ENCODE results near the gene TFCP2L1. TPM values are rescaled to one million over a fixed set of nuclear protein-coding genes. Genes with fewer than 3 reads are reported as not detected.

Gene TFCP2L1
- total RNA-seq, 2 experiments from 2014 or later, result 0.24 to 0.29 TPM

DNA sequence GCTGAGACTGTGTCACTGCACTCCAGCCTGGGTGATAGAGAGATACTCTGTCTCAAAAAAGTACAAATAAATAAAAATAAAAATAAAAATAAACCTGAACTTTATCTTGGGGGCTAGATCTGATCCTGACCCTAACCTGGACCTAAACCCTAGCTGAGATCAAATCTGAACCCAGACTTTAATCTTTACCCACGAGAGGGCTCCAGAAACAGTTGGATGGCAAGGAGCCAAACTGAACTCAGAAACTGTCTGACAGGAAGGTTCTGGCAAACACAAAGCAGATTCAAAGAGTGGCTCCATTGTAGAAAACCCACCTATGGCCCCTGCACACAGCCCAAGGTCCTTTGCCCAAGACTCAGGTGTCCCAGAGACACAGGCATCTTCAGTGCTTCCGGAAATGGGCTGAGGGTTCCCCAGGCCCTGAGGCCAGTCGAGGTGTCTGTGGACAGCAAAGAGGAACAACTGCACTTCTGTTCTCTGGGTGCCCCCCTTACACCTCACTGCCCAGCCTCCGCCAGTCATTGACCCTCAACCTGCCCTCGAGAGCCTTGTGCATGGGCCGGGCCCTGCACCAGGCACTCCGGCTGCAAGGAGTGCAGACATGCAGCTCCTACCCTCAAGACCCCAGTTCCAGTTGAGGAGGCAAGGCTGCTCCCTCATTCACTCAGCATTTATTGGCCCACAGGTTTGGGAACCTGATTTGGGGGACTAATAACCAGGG lies 95.2 kb downstream of the TFCP2L1 start:
- Mint-ChIP-seq H3K27ac (no peak overlapping the region), H3K9me3 (no peaks in the 10 kb centered on the region), H3K4me3 (no peak overlapping the region), H3K27me3 (no peaks in the 10 kb centered on the region), H3K36me3 (no peaks in the 10 kb centered on the region), H3K4me1 (ENCODE audit: low read depth) (no peaks in the 10 kb centered on the region)
- DNase-seq, result no peak
- ChIA-PET POLR2A (no interaction called here), CTCF (no interaction called here)
- intact Hi-C loops (cut with micrococcal nuclease), result no loop called here

DNA sequence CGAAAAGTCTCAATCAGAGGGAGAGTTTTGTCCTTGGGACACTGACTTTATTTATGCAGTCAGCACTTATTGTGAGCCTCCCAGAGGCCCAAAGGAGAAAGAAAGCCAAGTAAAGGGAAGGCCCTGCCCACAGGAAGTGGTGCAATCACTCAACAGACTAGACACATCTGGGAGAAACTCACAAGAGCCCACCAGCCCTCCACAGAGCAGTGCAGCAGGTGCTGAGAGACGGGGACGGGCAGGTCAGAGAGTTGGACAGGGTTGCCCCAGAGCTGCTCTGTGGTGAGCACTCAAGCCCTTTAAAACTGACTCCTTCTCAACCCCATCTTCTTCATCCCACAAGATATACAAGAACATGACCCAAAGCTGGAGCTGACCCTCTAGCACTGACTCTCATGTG lies 96.0 kb downstream of the TFCP2L1 start:
- DNase-seq, result no peak
- no peak overlapping the region for H3K4me3 Mint-ChIP-seq
- no peak overlapping the region for H3K27ac Mint-ChIP-seq
- H3K27me3 Mint-ChIP-seq, result no peaks in the 10 kb centered on the region
- H3K36me3 Mint-ChIP-seq, result no peaks in the 10 kb centered on the region
- no peaks in the 10 kb centered on the region for H3K4me1 Mint-ChIP-seq (ENCODE audit: low read depth)
- ChIA-PET CTCF (no interaction called here), POLR2A (no interaction called here)
- H3K9me3 Mint-ChIP-seq, result no peaks in the 10 kb centered on the region
- intact Hi-C loops (cut with micrococcal nuclease), result no loop called here

DNA sequence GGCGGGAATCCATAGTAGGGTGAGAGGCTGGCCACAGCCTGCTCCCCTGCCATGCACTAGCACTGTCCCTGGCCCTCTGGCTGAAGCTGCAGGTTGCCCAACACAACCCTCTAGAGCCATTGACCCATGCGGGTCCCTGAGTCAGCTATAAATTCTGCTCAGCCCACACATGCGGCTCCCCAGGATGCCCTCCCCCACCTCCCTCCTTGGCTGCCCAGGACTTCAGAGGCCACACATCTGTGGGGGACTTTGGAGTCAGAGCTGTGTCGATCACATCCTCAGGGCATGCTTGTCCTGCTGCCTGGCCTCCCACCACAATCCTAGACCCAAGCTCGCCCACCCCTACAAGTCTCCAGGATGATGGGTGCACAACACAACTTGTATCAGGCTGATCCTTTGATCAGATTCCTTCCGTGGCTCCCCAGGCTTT lies 97.0 kb downstream of the TFCP2L1 start:
- ChIA-PET CTCF (no interaction called here), POLR2A (no interaction called here)
- Mint-ChIP-seq H3K4me1 (ENCODE audit: low read depth) (no peaks in the 10 kb centered on the region), H3K27ac (no peak overlapping the region), H3K9me3 (no peaks in the 10 kb centered on the region), H3K36me3 (no peaks in the 10 kb centered on the region), H3K4me3 (no peak overlapping the region), H3K27me3 (no peaks in the 10 kb centered on the region)
- intact Hi-C loops (cut with micrococcal nuclease), result no loop called here
- DNase-seq, result no peak

DNA sequence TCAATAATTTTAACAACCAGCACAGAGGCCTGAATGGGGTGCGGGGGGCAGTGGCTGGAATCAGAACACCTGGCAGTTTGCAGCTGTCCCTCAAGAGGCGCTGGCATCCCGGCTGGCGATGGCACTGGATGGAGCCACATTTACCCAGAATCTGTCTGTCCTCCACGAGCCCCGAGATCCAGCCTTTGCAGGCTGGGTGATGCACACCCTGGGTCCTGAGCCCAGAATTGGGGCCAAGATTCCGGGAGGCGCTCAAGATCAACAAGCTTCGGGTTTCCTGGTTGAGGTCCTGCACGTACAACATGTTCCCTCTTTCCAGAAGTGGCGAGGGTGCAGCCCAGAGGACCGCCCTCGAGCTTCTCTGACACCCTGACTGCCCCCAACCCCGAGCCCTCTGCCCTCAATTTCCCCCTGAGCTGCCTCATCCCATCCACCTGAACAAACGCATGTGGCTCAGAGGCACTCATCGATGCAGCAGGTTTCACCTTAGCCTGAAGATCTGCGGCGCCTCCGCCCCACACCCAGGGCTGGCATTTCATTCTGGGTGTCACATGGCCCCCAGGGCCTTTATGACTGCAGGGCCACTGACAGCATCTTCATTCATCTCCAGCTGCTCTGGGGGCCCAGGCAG lies 97.5 kb downstream of the TFCP2L1 start:
- H3K4me1 Mint-ChIP-seq (ENCODE audit: low read depth), result no peaks in the 10 kb centered on the region
- no peaks in the 10 kb centered on the region for H3K36me3 Mint-ChIP-seq
- POLR2A ChIA-PET, result no interaction called here
- CTCF ChIA-PET, result no interaction called here
- no peaks in the 10 kb centered on the region for H3K9me3 Mint-ChIP-seq
- intact Hi-C loops (cut with micrococcal nuclease), result no loop called here
- H3K4me3 Mint-ChIP-seq, result no peak overlapping the region
- DNase-seq, result no peak
- no peak overlapping the region for H3K27ac Mint-ChIP-seq
- no peaks in the 10 kb centered on the region for H3K27me3 Mint-ChIP-seq

DNA sequence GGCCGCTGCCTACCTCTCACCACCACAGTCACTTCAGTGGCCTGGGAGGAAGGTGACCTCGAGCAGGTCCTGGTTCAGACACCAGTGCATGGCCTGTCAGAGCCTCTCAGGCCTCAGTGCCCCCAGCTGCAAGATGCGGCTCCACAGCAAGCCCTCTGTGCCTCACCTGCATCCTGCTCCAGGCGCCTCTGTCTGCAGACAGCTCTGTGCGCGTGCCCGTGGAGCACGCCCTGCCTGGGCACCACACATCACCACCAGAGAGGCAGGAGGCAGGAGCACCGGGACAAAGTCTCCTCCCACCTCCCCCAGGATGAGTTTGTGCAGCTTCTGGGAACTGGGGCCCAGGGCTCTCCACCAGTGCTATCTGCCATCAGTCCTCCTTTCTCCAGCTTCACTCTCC lies 98.7 kb downstream of the TFCP2L1 start:
- intact Hi-C loops (cut with micrococcal nuclease), result no loop called here
- Mint-ChIP-seq H3K27me3 (no peaks in the 10 kb centered on the region), H3K4me1 (ENCODE audit: low read depth) (no peaks in the 10 kb centered on the region), H3K36me3 (no peaks in the 10 kb centered on the region), H3K27ac (no peak overlapping the region), H3K4me3 (no peak overlapping the region), H3K9me3 (no peaks in the 10 kb centered on the region)
- CTCF ChIA-PET, result no interaction called here
- DNase-seq, result no peak
- POLR2A ChIA-PET, result no interaction called here

DNA sequence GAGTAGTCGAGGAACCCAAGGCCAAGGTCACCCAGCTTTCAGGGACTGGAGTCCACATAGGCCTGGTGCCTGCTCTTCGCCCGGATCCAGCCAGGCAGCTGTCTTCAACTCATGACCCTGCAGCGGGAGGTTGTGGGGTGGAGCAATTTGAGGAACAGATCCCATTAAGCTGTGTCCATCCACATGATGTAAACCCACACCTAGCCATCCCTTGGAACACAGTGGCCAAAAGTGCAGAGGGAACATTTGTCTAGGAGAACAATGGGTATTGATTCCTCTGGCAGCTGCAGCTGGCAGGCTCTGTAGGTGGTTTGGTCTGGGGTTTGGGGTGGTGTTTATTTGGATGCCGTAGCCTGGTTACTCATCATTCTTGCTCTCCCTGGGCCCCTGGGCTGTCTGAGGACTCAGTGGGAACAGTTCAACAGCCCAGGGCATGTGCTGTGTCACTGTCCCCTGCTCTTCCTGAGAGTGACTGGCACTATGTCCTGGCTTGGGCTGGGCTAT lies 99.4 kb downstream of the TFCP2L1 start:
- Mint-ChIP-seq H3K4me3 (no peak overlapping the region), H3K4me1 (ENCODE audit: low read depth) (no peaks in the 10 kb centered on the region), H3K27me3 (no peaks in the 10 kb centered on the region), H3K36me3 (no peaks in the 10 kb centered on the region), H3K27ac (no peak overlapping the region), H3K9me3 (no peaks in the 10 kb centered on the region)
- CTCF ChIA-PET, result no interaction called here
- no peak for DNase-seq
- POLR2A ChIA-PET, result no interaction called here
- intact Hi-C loops (cut with micrococcal nuclease), result no loop called here

DNA sequence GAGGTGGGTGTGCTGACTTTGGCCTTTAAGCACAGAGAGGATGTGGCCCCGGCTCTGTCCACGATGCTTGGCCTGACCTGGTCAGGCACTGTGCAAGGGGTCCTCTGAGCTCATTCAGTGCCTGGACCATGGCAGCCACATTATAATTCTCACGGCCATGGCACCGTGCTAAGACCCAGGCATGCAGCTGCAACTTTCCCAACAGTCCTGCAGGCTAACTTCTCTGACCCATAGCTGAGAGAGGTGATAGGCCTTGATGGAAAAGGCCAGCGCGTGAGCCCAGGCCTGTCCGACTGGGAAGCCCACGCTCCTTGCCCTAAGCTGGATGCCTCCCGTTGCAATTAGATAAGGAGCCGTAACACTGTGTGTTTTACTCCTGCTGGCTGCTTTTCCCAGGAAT lies 99.9 kb downstream of the TFCP2L1 start:
- CTCF ChIA-PET, result no interaction called here
- Mint-ChIP-seq H3K27me3 (no peaks in the 10 kb centered on the region), H3K4me1 (ENCODE audit: low read depth) (no peaks in the 10 kb centered on the region)

DNA sequence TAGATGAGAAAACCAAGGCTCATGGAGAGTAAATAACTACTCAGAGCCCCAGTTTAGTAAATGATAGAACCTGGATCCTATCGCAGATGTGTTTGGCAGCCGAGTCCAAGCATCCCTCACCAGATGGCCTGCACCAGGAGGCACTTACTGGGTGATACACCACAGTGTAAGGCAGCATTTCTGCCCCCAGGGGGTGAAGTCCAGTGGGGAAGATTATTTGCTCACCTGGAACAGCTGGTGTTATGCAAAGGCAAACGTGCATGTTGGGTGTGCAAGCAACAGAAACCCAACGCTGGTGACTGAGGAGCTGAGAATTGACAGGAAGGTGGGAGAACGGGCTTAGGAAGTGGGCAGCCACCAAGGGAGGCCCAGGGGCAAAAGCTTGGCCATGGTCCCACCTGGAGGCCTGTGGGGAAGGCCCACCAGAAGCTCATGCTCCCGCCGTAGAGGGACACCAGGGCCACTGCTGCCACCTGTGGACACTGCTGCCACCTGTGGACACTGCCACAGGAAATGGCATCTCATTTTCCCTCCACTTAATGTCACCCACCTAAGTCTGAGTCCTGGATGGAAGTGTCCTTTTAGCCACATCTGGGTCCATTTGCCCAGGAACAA lies 100.6 kb downstream of the TFCP2L1 start:
- Mint-ChIP-seq H3K27me3 (no peaks in the 10 kb centered on the region), H3K4me1 (ENCODE audit: low read depth) (no peaks in the 10 kb centered on the region), H3K9me3 (no peaks in the 10 kb centered on the region), H3K36me3 (no peaks in the 10 kb centered on the region), H3K27ac (no peak overlapping the region), H3K4me3 (no peak overlapping the region)
- DNase-seq, result no peak
- intact Hi-C loops (cut with micrococcal nuclease), result no loop called here
- ChIA-PET CTCF (no interaction called here), POLR2A (no interaction called here)

More for the DNA sequence above, 99.9 kb downstream of the TFCP2L1 start:
- no peak for DNase-seq
- intact Hi-C loops (cut with micrococcal nuclease), result no loop called here
- Mint-ChIP-seq H3K9me3 (no peaks in the 10 kb centered on the region), H3K36me3 (no peaks in the 10 kb centered on the region), H3K27ac (no peak overlapping the region), H3K4me3 (no peak overlapping the region)
- POLR2A ChIA-PET, result no interaction called here

DNA sequence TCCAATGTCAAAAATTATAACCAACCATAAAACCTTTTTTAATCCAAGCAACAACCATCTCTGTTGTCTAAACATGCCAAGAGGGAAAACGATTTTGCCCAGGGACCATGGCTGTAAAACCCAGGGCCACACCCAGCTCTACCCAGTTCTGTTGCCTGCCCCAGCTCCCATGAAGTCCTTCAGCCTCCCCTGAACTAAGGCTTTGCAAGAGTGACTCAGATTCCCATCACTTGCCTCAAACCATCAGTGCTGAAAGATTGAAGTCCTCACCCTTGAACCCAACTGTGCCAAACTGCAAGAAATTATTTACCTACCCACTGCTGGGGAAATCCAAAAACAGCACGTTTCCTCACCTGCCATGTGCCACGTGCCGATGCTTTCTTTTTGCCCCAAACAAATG lies 102.5 kb downstream of the TFCP2L1 start:
- no peak overlapping the region for H3K27ac Mint-ChIP-seq
- no peak overlapping the region for H3K4me3 Mint-ChIP-seq
- H3K36me3 Mint-ChIP-seq, result no peaks in the 10 kb centered on the region
- ChIA-PET POLR2A (no interaction called here), CTCF (no interaction called here)
- H3K27me3 Mint-ChIP-seq, result no peaks in the 10 kb centered on the region
- no peaks in the 10 kb centered on the region for H3K4me1 Mint-ChIP-seq (ENCODE audit: low read depth)
- intact Hi-C loops (cut with micrococcal nuclease), result no loop called here
- no peaks in the 10 kb centered on the region for H3K9me3 Mint-ChIP-seq
- no peak for DNase-seq

DNA sequence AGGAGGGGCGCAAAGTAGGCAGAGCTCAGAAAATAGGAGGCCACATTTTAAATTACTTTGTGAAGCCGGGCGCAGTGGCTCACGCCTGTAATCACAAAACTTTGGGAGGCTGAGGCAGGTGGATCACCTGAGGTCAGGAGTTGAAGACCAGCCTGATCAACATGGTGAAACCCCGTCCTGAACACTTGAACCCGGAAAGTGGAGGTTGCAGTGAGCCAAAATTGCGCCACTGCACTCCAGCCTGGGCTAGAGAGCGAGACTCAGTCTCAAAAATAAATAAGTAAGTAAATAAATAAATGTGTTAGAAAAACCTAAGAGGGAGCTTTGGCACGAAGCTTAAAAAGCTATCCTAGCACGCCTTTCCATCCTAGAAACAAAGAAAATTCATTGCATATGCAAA lies 105.5 kb downstream of the TFCP2L1 start:
- Mint-ChIP-seq H3K4me1 (ENCODE audit: low read depth) (no peaks in the 10 kb centered on the region), H3K36me3 (no peaks in the 10 kb centered on the region), H3K4me3 (no peak overlapping the region), H3K27ac (no peak overlapping the region), H3K27me3 (peaks cover 3% of the 10 kb centered on the region), H3K9me3 (no peaks in the 10 kb centered on the region)
- ChIA-PET POLR2A (no interaction called here), CTCF (no interaction called here)
- DNase-seq, result no peak
- intact Hi-C loops (cut with micrococcal nuclease), result no loop called here

DNA sequence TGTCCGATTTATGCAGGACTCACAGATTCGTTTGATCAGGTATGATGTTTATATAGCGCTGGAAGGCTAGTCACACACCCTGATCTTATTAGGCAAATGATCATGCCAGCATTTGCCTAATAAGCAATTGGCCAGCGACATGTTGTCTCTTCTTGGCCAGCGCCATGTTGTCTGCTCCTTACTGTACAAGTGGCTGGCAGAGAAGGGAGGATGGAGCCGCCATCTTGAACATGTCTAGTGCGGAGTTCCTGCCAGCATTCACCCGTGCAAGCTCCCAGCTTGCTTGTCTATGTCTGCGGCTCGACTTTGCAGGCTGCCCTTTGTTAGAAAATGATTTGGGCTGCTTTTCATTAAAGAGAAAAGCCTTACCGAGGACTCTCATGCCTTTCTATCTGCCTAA lies 106.3 kb downstream of the TFCP2L1 start:
- CTCF ChIA-PET, result no interaction called here

DNA sequence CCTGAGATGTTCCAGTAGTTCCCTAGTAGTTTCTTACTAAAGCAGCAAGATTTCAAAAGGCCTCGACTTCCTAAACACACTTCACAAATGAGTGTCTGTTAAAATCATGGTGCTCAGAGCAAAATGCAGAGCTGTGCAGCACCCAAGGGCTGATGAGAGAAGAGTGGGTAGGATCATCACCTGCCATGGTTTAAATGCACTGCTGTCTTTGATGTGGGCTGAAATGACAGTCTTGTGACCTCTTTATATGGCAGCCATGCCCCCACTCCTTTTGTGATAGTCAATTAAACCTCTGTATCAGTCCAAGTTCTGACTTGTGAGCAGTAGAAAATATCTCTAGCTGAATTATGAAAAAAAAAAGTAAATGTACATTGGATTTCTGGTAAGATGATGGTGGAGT lies 107.1 kb downstream of the TFCP2L1 start:
- H3K4me3 Mint-ChIP-seq, result no peak overlapping the region
- H3K36me3 Mint-ChIP-seq, result no peaks in the 10 kb centered on the region
- H3K4me1 Mint-ChIP-seq (ENCODE audit: low read depth), result no peaks in the 10 kb centered on the region
- no peaks in the 10 kb centered on the region for H3K9me3 Mint-ChIP-seq
- ChIA-PET POLR2A (no interaction called here), CTCF (no interaction called here)
- H3K27me3 Mint-ChIP-seq, result peaks cover 4% of the 10 kb centered on the region
- DNase-seq, result no peak
- H3K27ac Mint-ChIP-seq, result no peak overlapping the region
- intact Hi-C loops (cut with micrococcal nuclease), result no loop called here

More for the DNA sequence above, 106.3 kb downstream of the TFCP2L1 start:
- Mint-ChIP-seq H3K9me3 (no peaks in the 10 kb centered on the region), H3K27ac (no peak overlapping the region), H3K4me1 (ENCODE audit: low read depth) (no peaks in the 10 kb centered on the region), H3K27me3 (peaks cover 3% of the 10 kb centered on the region), H3K4me3 (no peak overlapping the region), H3K36me3 (no peaks in the 10 kb centered on the region)
- intact Hi-C loops (cut with micrococcal nuclease), result no loop called here
- POLR2A ChIA-PET, result no interaction called here
- no peak for DNase-seq

DNA sequence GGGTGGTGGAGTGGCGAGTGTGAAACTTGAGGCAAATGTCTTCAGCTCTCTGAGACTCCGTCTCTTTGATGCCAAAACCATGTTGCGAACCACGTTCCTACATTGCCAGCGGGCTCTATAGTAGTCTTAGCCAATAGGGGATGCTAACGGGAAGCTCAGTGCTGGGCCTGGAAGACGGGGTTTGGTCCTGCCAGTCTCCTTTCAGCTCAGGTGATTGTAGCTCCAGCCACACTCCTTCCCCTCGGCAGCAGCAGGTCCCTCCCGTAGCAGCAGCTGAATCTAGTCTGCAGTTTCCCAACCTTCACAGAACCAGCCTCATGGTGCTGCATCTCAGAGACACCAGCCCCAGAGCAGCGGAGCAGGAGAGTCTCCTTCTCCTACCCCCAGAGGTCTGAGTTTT lies 109.7 kb downstream of the TFCP2L1 start:
- H3K4me3 Mint-ChIP-seq, result no peak overlapping the region
- peaks cover 13% of the 10 kb centered on the region for H3K27me3 Mint-ChIP-seq
- CTCF ChIA-PET, result no interaction called here
- POLR2A ChIA-PET, result no interaction called here
- H3K4me1 Mint-ChIP-seq (ENCODE audit: low read depth), result no peaks in the 10 kb centered on the region
- peaks cover 12% of the 10 kb centered on the region for H3K9me3 Mint-ChIP-seq
- no peaks in the 10 kb centered on the region for H3K36me3 Mint-ChIP-seq
- H3K27ac Mint-ChIP-seq, result no peak overlapping the region
- intact Hi-C loops (cut with micrococcal nuclease), result no loop called here
- DNase-seq, result no peak
